COLO829 (cell line): ENCODE data around the gene RECK.
A peak's percentile ranks its signal among the peaks of the same experiment; 100 is the strongest.
"Not testable (repeated sequence)": the region's sequence is repeated elsewhere in the genome, so short reads cannot be mapped to it uniquely, and the experiment has no call there.

Source experiments
- DNase-seq: peaks from one replicate; pipeline ENCODE4 v3.0.0; 2012; ENCODE audit warnings: low spot score

Gene RECK

GRCh38 chr9:36036780-36037548, at the start of gene RECK:
RECK (plus strand) TSS chr9:36036913; CDS start chr9:36036999, 86 bp downstream.
- DNase-seq, result peak; percentile 89

GRCh38 chr9:35990155-35990554, 46.6 kb upstream of the RECK start:
- DNase-seq, result no peak

- DNase-seq, result not testable (repeated sequence)
Observed at GRCh38 chr9:35993136-35993535, 43.6 kb upstream of the RECK start.

GRCh38 chr9:35993976-35994720, 42.6 kb upstream of the RECK start:
- no peak for DNase-seq

- DNase-seq, result no peak
Observed at GRCh38 chr9:35994959-35995358, 41.8 kb upstream of the RECK start.

- DNase-seq, result no peak
Observed at GRCh38 chr9:35996358-35996970, 40.2 kb upstream of the RECK start.

- not testable (repeated sequence) for DNase-seq
Observed at GRCh38 chr9:35997016-35997415, 39.7 kb upstream of the RECK start.

- no peak for DNase-seq
Observed at GRCh38 chr9:35998333-35998732, 38.4 kb upstream of the RECK start.

GRCh38 chr9:36005891-36006290, 30.8 kb upstream of the RECK start:
- DNase-seq, result no peak

- DNase-seq, result no peak
Observed at GRCh38 chr9:36006549-36007315, 30.0 kb upstream of the RECK start.

GRCh38 chr9:36007316-36007708, 29.4 kb upstream of the RECK start:
- DNase-seq, result no peak

GRCh38 chr9:36007852-36008251, 28.9 kb upstream of the RECK start:
- DNase-seq, result no peak

GRCh38 chr9:36008774-36009300, 27.9 kb upstream of the RECK start:
- DNase-seq, result peak; percentile 94

- DNase-seq, result no peak
Observed at GRCh38 chr9:36011379-36011778, 25.3 kb upstream of the RECK start.

GRCh38 chr9:36017278-36017677, 19.4 kb upstream of the RECK start:
- DNase-seq, result no peak

- no peak for DNase-seq
Observed at GRCh38 chr9:36018129-36018528, 18.6 kb upstream of the RECK start.

GRCh38 chr9:36018891-36019720, 17.6 kb upstream of the RECK start:
- DNase-seq, result no peak

- no peak for DNase-seq
Observed at GRCh38 chr9:36021968-36022367, 14.7 kb upstream of the RECK start.

GRCh38 chr9:36023260-36024048, 13.3 kb upstream of the RECK start:
- DNase-seq, result peak; percentile 62

GRCh38 chr9:36025746-36026145, 11.0 kb upstream of the RECK start:
- DNase-seq, result no peak
